AG10803 (cell line): ENCODE measurements around the gene LGALS9C.
"Not testable (repeated sequence)": the region's sequence is repeated elsewhere in the genome, so short reads cannot be mapped to it uniquely, and the experiment has no call there.

Experiments
- DNase-seq: peaks from one replicate; pipeline ENCODE4 v3.0.0; 2010; ENCODE audit warnings: low read depth
- H3K4me3 ChIP-seq: 2 replicates; pipeline ENCODE4 v1.5.1; 2011; ENCODE audit warnings: mild to moderate bottlenecking, low read length, control low read depth
- CTCF ChIP-seq: conservative IDR thresholded peaks from 2 replicates; pipeline ENCODE4 v1.5.1; 2011; ENCODE audit warnings: mild to moderate bottlenecking, low read length, control low read depth, inconsistent platforms

Gene LGALS9C

GRCh38 chr17:18473967-18474366 lies 2.6 kb upstream of the LGALS9C start:
- H3K4me3 ChIP-seq, DNase-seq: not testable (repeated sequence)

GRCh38 chr17:18474754-18475153 lies 1.8 kb upstream of the LGALS9C start:
- not testable (repeated sequence) for H3K4me3 ChIP-seq
- DNase-seq: peak; percentile 12

- H3K4me3 ChIP-seq, DNase-seq: not testable (repeated sequence)
Measured at GRCh38 chr17:18477367-18477766, 778 bp downstream of the LGALS9C start.

GRCh38 chr17:18478362-18478761 lies 1.8 kb downstream of the LGALS9C start:
- not testable (repeated sequence) for DNase-seq, H3K4me3 ChIP-seq

- not testable (repeated sequence) for H3K4me3 ChIP-seq, DNase-seq
Measured at GRCh38 chr17:18478977-18479595, 2.5 kb downstream of the LGALS9C start.

GRCh38 chr17:18481775-18482174 lies 5.2 kb downstream of the LGALS9C start:
- not testable (repeated sequence) for H3K4me3 ChIP-seq

GRCh38 chr17:18485936-18486464 lies 9.4 kb downstream of the LGALS9C start:
- H3K4me3 ChIP-seq, DNase-seq: not testable (repeated sequence)

More at GRCh38 chr17:18481775-18482174, 5.2 kb downstream of the LGALS9C start:
- not testable (repeated sequence) for DNase-seq

GRCh38 chr17:18487633-18488032 lies 11.0 kb downstream of the LGALS9C start:
- not testable (repeated sequence) for DNase-seq, H3K4me3 ChIP-seq

- DNase-seq: not testable (repeated sequence)
Measured at GRCh38 chr17:18488622-18489021, 12.0 kb downstream of the LGALS9C start.

GRCh38 chr17:18490016-18490415 lies 13.4 kb downstream of the LGALS9C start:
- not testable (repeated sequence) for DNase-seq, H3K4me3 ChIP-seq

More at GRCh38 chr17:18488622-18489021, 12.0 kb downstream of the LGALS9C start:
- H3K4me3 ChIP-seq: not testable (repeated sequence)

- H3K4me3 ChIP-seq, DNase-seq: not testable (repeated sequence)
Measured at GRCh38 chr17:18492712-18493480, 16.3 kb downstream of the LGALS9C start.

GRCh38 chr17:18494250-18494768 lies 17.7 kb downstream of the LGALS9C start:
- not testable (repeated sequence) for H3K4me3 ChIP-seq, DNase-seq

GRCh38 chr17:18497044-18497443 lies 20.5 kb downstream of the LGALS9C start:
- DNase-seq, H3K4me3 ChIP-seq: not testable (repeated sequence)
- peak; percentile 21; the same call in 1 of the 2 replicates for TF ChIP-seq CTCF

- not testable (repeated sequence) for DNase-seq, H3K4me3 ChIP-seq
Measured at GRCh38 chr17:18499100-18499499, 22.5 kb downstream of the LGALS9C start.

GRCh38 chr17:18499756-18500155 lies 23.2 kb downstream of the LGALS9C start:
- not testable (repeated sequence) for DNase-seq, H3K4me3 ChIP-seq

GRCh38 chr17:18500281-18500680 lies 23.7 kb downstream of the LGALS9C start:
- DNase-seq, H3K4me3 ChIP-seq: not testable (repeated sequence)

GRCh38 chr17:18500816-18501215 lies 24.2 kb downstream of the LGALS9C start:
- DNase-seq, H3K4me3 ChIP-seq: not testable (repeated sequence)

- H3K4me3 ChIP-seq, DNase-seq: not testable (repeated sequence)
Measured at GRCh38 chr17:18503221-18503620, 26.6 kb downstream of the LGALS9C start.

GRCh38 chr17:18507729-18508128 lies 31.1 kb downstream of the LGALS9C start:
- not testable (repeated sequence) for H3K4me3 ChIP-seq, DNase-seq
